Heart right ventricle (tissue), 16 donors: Measurements from ENCODE around the gene RXRB. TPM values are rescaled to one million over a fixed set of nuclear protein-coding genes. Genes with fewer than 3 reads are reported as not detected.

Source experiments
- ATAC-seq, 8 donors: fragments of 200-7000 bp; cut with Tn5 transposase; one replicate each; pipeline ENCODE4 v1.9.1; 2020; ENCODE audit warnings: mild to moderate bottlenecking in 8 of 8, moderate library complexity in 8 of 8, moderate number of reproducible peaks in 1 of 8
- DNase-seq, 2 donors: peaks; one replicate each; pipeline ENCODE4 v3.0.0-alpha.2; 2020
- H3K27ac ChIP-seq, 10 donors: fragments of 200-600 bp; sonication (generic) in 2 of 10; one replicate each; pipeline versions ENCODE4 v1.5.0 to v1.8.0; 2020 to 2022; ENCODE audit warnings: mild to moderate bottlenecking in 3 of 10
- H3K27me3 ChIP-seq, 7 donors: fragments of 200-600 bp; one replicate each; pipeline ENCODE4 v1.8.0; 2021 to 2022; ENCODE audit warnings: mild to moderate bottlenecking in 2 of 7
- H3K36me3 ChIP-seq, 9 donors: fragments of 200-600 bp; sonication (generic) in 1 of 9; one replicate each; pipeline versions ENCODE4 v1.5.0 to v1.8.0; 2020 to 2022; ENCODE audit warnings: mild to moderate bottlenecking in 2 of 9
- H3K4me1 ChIP-seq, 9 donors: fragments of 200-600 bp; sonication (generic) in 1 of 9; one replicate each; pipeline versions ENCODE4 v1.5.0 to v1.8.0; 2020 to 2022; ENCODE audit warnings: mild to moderate bottlenecking in 4 of 9
- H3K4me3 ChIP-seq, 10 donors: fragments of 200-600 bp; sonication (generic) in 2 of 10; one replicate each; pipeline versions ENCODE4 v1.5.0 to v1.8.0; 2020 to 2022; ENCODE audit warnings: mild to moderate bottlenecking in 7 of 10, moderate library complexity in 2 of 10
- H3K9me3 ChIP-seq, 11 donors: fragments of 200-600 bp in 10 of 11; sonication (generic) in 2 of 11; one replicate each; pipeline versions ENCODE4 v1.5.0 to v1.8.0; 2013 to 2022; ENCODE audit warnings: mild to moderate bottlenecking in 2 of 11, control low read depth in 1 of 11, moderate library complexity in 1 of 11
- CTCF ChIP-seq, 9 donors: fragments of 200-600 bp; sonication (generic) in 2 of 9; IDR thresholded peaks; one replicate each; pipeline versions ENCODE4 v1.5.0 to v1.8.0; 2021 to 2022; ENCODE audit warnings: antibody characterized with exemption in 9 of 9, mild to moderate bottlenecking in 5 of 9, moderate library complexity in 1 of 9
- WGBS, 2 donors: extraction: QIAGEN DNeasy Blood & Tissue Kit; methylation state at CpG; one replicate each; pipeline ENCODE4 v1.1.7; 2013; ENCODE audit warnings: inconsistent platforms in 1 of 2; 5-methylcytosine and 5-hydroxymethylcytosine counted together
- intact Hi-C, 10 donors: fragments of 100-400 bp; cut with DNase I; formaldehyde crosslinking; loops; one replicate each; pipeline versions ENCODE4 v1.11.1 to v1.14.2; 2022
- polyA plus RNA-seq, 2 donors: library from polyadenylated mRNA; stranded (reverse); fragments of 200-250 nt; gene quantifications; one replicate each; pipeline ENCODE4 v1.2.3, GENCODE V29; 2013
- total RNA-seq, 10 donors: library from RNA; stranded (reverse); fragmentation: NEBNext Ultra II Directional in 3 of 10; extraction: Animal tissue kit (Norgen Biotek cat#: 25700) in 3 of 10; gene quantifications; one replicate each; pipeline versions ENCODE4 v1.2.1 to v1.2.4, GENCODE V29; 2021 to 2023
- donor health status: Arrhythmogenic right ventricular cardiomyopathy.
- donor health status: ischemic (EF 13 %, LVEDD 7.1; RV severe dilation, severe dysfunction).
- donor health status: healthy with polysubstance abuse.
- donor health status: DM: no; HTN: yes; CAD: no.
- donor health status: DM: no; HTN: no; CAD: no.
- donor health status: ischemic (EF 25% LVEDD 6.9; RV normal size, moderate dysfunction).
- donor health status: ischemic (EF 25% LVEDD 5.7; RV mildly dilated, moderate dysfunction).
- donor health status: healthy.
- donor health status: DM: yes; HTN: yes; CAD: no.
- donor health status: Ischemic cardiomyopathy.
- donor health status: ischemic (EF 35%, LVEDD 5.7; RV mildly dilated, moderate dysfunction).
- donor health status: nonischemic (EF 11% LVEDD 7.7; RV severe dilation, severe dysfunction).
- donor health status: DM: yes; HTN: yes; CAD: no.
- donor health status: PGD.
- donor health status: ischemic (EF 29% LVEDD 5.4; RV normal size, mild dysfunction).
- donor health status: nonischemic (EF 23%, LVEDD 6.1; RV moderate dilation, normal function).

Gene RXRB
- total and polyA plus RNA-seq, 12 donors: 22.2 to 40.7 (median 33.2) TPM

GRCh38 chr6:33190504-33191107, 9.9 kb downstream of the RXRB start:
- intact Hi-C loops: no loop called here
- no peak for ATAC-seq
- no peak for DNase-seq
- peaks cover 0 to 35% (median 0%) of the 10 kb centered on the region in 7 donors for H3K27me3 ChIP-seq
- peaks cover 0 to 18% (median 12%) of the 10 kb centered on the region in 9 donors for H3K36me3 ChIP-seq
- no peak for TF ChIP-seq CTCF (IDR thresholded peaks at IDR 0.05)
- H3K4me1 ChIP-seq: peaks cover 0 to 31% (median 18%) of the 10 kb centered on the region in 9 donors
- H3K27ac ChIP-seq: no peak overlapping the region
- no peak overlapping the region for H3K4me3 ChIP-seq
- no peaks in the 10 kb centered on the region for H3K9me3 ChIP-seq
- WGBS, 2 donors: 61 to 78% methylated on average over 11 of the region's 11 CpGs

- no peak for TF ChIP-seq CTCF (IDR thresholded peaks at IDR 0.05)
- intact Hi-C loops: no loop called here
- H3K27ac ChIP-seq: no peak overlapping the region
- 46 to 59% methylated on average over 7 of the region's 7 CpGs for WGBS, 2 donors
- DNase-seq (no peak), ATAC-seq (no peak)
- peaks cover 0 to 10% (median 5%) of the 10 kb centered on the region in 9 donors for H3K36me3 ChIP-seq
- H3K4me3 ChIP-seq: no peak overlapping the region
- no peaks in the 10 kb centered on the region for H3K9me3 ChIP-seq
- H3K27me3 ChIP-seq: peaks cover 0 to 35% (median 0%) of the 10 kb centered on the region in 7 donors
- peaks cover 0 to 28% (median 18%) of the 10 kb centered on the region in 9 donors for H3K4me1 ChIP-seq
Observed at GRCh38 chr6:33189625-33190448, 10.6 kb downstream of the RXRB start.

GRCh38 chr6:33189164-33189563, 11.3 kb downstream of the RXRB start:
- DNase-seq (no peak), ATAC-seq (no peak)
- peaks cover 0 to 35% (median 0%) of the 10 kb centered on the region in 7 donors for H3K27me3 ChIP-seq
- intact Hi-C loops: no loop called here
- TF ChIP-seq CTCF (IDR thresholded peaks at IDR 0.05): no peak
- no peaks in the 10 kb centered on the region for H3K9me3 ChIP-seq
- peaks cover 0 to 27% (median 18%) of the 10 kb centered on the region in 9 donors for H3K4me1 ChIP-seq
- no peak overlapping the region for H3K4me3 ChIP-seq
- no peak overlapping the region for H3K27ac ChIP-seq
- 90% methylated on average over 8 of the region's 8 CpGs for WGBS, 2 donors
- H3K36me3 ChIP-seq: peaks cover 0 to 3% (median 0%) of the 10 kb centered on the region in 9 donors

DNA sequence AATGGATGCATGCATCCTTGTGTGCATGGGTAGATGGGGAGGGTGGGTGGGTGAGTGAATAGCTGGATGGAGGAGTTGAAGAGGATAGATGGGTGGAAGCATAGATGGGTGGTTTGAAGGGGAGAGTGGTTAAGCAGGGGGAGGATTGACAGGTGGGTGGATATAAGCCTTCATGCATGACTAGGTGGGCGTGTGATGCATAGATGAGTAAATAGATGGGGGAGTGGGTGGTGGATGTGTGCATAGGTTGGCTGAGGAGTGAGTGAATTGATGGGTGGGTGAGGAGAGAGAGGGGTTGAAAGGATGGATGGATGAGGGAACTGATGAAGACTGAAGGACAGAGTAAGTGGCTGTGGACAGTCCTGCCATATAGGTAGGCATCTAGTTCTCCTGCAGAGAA, 12.7 kb downstream of the RXRB start:
- intact Hi-C loops: no loop called here
- H3K4me3 ChIP-seq: no peak overlapping the region
- 93 to 100% methylated on average over 1 of the region's 1 CpG for WGBS, 2 donors
- H3K9me3 ChIP-seq: peaks cover 0 to 2% (median 0%) of the 10 kb centered on the region in 11 donors
- H3K4me1 ChIP-seq: peaks cover 0 to 30% (median 18%) of the 10 kb centered on the region in 9 donors
- no peak overlapping the region for H3K27ac ChIP-seq
- no peaks in the 10 kb centered on the region for H3K36me3 ChIP-seq
- ATAC-seq (no peak), DNase-seq (no peak)
- peaks cover 0 to 32% (median 0%) of the 10 kb centered on the region in 7 donors for H3K27me3 ChIP-seq
- TF ChIP-seq CTCF (IDR thresholded peaks at IDR 0.05): no peak
